ENCODE measurements around the gene SSH2.
"Not testable (repeated sequence)": the region's sequence is repeated elsewhere in the genome, so short reads cannot be mapped to it uniquely, and the experiment has no call there.

The SSH2 gene

GRCh38 chr17:29862951-29863350, 67.1 kb downstream of the SSH2 start:
- no peak overlapping the region for H3K23ac ChIP-seq (ENCODE audit: low read depth, low read length, poor library complexity)
- H4K8ac ChIP-seq (ENCODE audit: low read depth, low read length): no peak overlapping the region
- H3K4ac ChIP-seq (ENCODE audit: low read length): no peak overlapping the region
- no peak for DNase-seq (ENCODE audit: low spot score)
- no peak overlapping the region for H3K18ac ChIP-seq (ENCODE audit: low read length)
- H2AK5ac ChIP-seq (ENCODE audit: low read depth, low read length): no peak overlapping the region
- peaks cover 0 to 1% of the 10 kb centered on the region in 2 donors for H3K4me1 ChIP-seq (ENCODE audit: control insufficient read depth in 2 of 2, insufficient read depth in 1 of 2, low read depth in 1 of 2, low read length in 2 of 2)
- no peak overlapping the region for H2AFZ ChIP-seq (ENCODE audit: low read length)
- H3K9ac ChIP-seq (ENCODE audit: low read depth, low read length, poor library complexity): no peak overlapping the region
- H2BK5ac ChIP-seq (ENCODE audit: low read length): no peak overlapping the region
- H3K4me3 ChIP-seq (ENCODE audit: low read length in 2 of 2): no peak overlapping the region
- no peak overlapping the region for H2BK15ac ChIP-seq (ENCODE audit: low read length)
- no peak overlapping the region for H3K27ac ChIP-seq (replicated peaks; ENCODE audit: low read length)
- no peak overlapping the region for H3K4me2 ChIP-seq (ENCODE audit: insufficient read depth, low read length, poor library complexity, severe bottlenecking)
- no peak overlapping the region for H3K14ac ChIP-seq (ENCODE audit: low read length)
- H2BK12ac ChIP-seq (ENCODE audit: low read length): no peak overlapping the region
- H3K36me3 ChIP-seq (replicated peaks in 1 of 2; ENCODE audit: control insufficient read depth in 2 of 2, insufficient read depth in 2 of 2, low read length in 2 of 2): no peaks in the 10 kb centered on the region
- H3K27me3 ChIP-seq (ENCODE audit: control insufficient read depth in 3 of 3, insufficient read depth in 3 of 3, low read depth in 1 of 3, low read length in 3 of 3): no peaks in the 10 kb centered on the region
- H3K9me3 ChIP-seq (replicated peaks in 1 of 2; ENCODE audit: control insufficient read depth in 2 of 2, insufficient read depth in 1 of 2, low read depth in 1 of 2, low read length in 2 of 2): no peaks in the 10 kb centered on the region
- H2BK120ac ChIP-seq (ENCODE audit: low read depth, low read length): no peak overlapping the region
- no peaks in the 10 kb centered on the region for H3K79me1 ChIP-seq (ENCODE audit: low read depth, low read length)
- no peak overlapping the region for H4K91ac ChIP-seq (ENCODE audit: low read depth, low read length, poor library complexity)

DNA sequence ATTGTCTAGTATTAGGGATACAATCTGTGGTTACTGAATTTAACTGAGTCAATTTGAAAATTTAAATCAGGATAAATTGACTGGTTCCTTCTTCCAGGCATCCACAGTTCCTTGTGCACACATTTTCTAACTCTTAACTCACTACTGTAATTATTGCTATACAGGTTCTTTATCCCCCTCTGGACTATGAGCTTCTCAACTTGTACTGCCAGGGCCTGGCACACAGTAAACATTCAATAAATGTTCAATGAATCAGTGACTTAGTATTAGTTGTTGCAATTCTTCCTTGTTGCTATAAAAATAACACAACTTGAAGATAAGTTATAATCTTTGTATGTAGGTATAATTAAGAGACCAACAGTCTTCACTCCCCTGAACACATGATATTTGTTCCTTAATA, 67.9 kb downstream of the SSH2 start:
- Histone ChIP-seq H2BK12ac (ENCODE audit: low read length) (no peak overlapping the region), H2AFZ (ENCODE audit: low read length) (no peak overlapping the region), H2AK5ac (ENCODE audit: low read depth, low read length) (no peak overlapping the region), H3K27ac (replicated peaks; ENCODE audit: low read length) (no peak overlapping the region), H3K4me2 (ENCODE audit: insufficient read depth, low read length, poor library complexity, severe bottlenecking) (no peak overlapping the region), H3K14ac (ENCODE audit: low read length) (no peak overlapping the region), H2BK5ac (ENCODE audit: low read length) (no peak overlapping the region), H3K9me3 (replicated peaks in 1 of 2; ENCODE audit: control insufficient read depth in 2 of 2, insufficient read depth in 1 of 2, low read depth in 1 of 2, low read length in 2 of 2) (no peaks in the 10 kb centered on the region), H3K4ac (ENCODE audit: low read length) (no peak overlapping the region), H2BK120ac (ENCODE audit: low read depth, low read length) (no peak overlapping the region), H3K4me1 (ENCODE audit: control insufficient read depth in 2 of 2, insufficient read depth in 1 of 2, low read depth in 1 of 2, low read length in 2 of 2) (peaks cover 0 to 1% of the 10 kb centered on the region in 2 donors), H4K8ac (ENCODE audit: low read depth, low read length) (no peak overlapping the region), H3K4me3 (ENCODE audit: low read length in 2 of 2) (no peak overlapping the region), H3K36me3 (replicated peaks in 1 of 2; ENCODE audit: control insufficient read depth in 2 of 2, insufficient read depth in 2 of 2, low read length in 2 of 2) (no peaks in the 10 kb centered on the region), H3K27me3 (ENCODE audit: control insufficient read depth in 3 of 3, insufficient read depth in 3 of 3, low read depth in 1 of 3, low read length in 3 of 3) (no peaks in the 10 kb centered on the region), H3K9ac (ENCODE audit: low read depth, low read length, poor library complexity) (no peak overlapping the region), H4K91ac (ENCODE audit: low read depth, low read length, poor library complexity) (no peak overlapping the region), H2BK15ac (ENCODE audit: low read length) (no peak overlapping the region), H3K18ac (ENCODE audit: low read length) (no peak overlapping the region), H3K79me1 (ENCODE audit: low read depth, low read length) (no peaks in the 10 kb centered on the region), H3K23ac (ENCODE audit: low read depth, low read length, poor library complexity) (no peak overlapping the region)
- no peak for DNase-seq (ENCODE audit: low spot score)

- H3K27ac ChIP-seq (replicated peaks; ENCODE audit: low read length); DNase-seq (ENCODE audit: low spot score); H3K9ac ChIP-seq (ENCODE audit: low read depth, low read length, poor library complexity); H3K23ac ChIP-seq (ENCODE audit: low read depth, low read length, poor library complexity); H3K9me3 ChIP-seq (replicated peaks in 1 of 2; ENCODE audit: control insufficient read depth in 2 of 2, insufficient read depth in 1 of 2, low read depth in 1 of 2, low read length in 2 of 2); H3K27me3 ChIP-seq (ENCODE audit: control insufficient read depth in 3 of 3, insufficient read depth in 3 of 3, low read depth in 1 of 3, low read length in 3 of 3); H3K79me1 ChIP-seq (ENCODE audit: low read depth, low read length); H3K4me1 ChIP-seq (ENCODE audit: control insufficient read depth in 2 of 2, insufficient read depth in 1 of 2, low read depth in 1 of 2, low read length in 2 of 2); H3K4me3 ChIP-seq (ENCODE audit: low read length in 2 of 2); H2AFZ ChIP-seq (ENCODE audit: low read length); H4K91ac ChIP-seq (ENCODE audit: low read depth, low read length, poor library complexity); H4K8ac ChIP-seq (ENCODE audit: low read depth, low read length); H3K4ac ChIP-seq (ENCODE audit: low read length); H3K36me3 ChIP-seq (replicated peaks in 1 of 2; ENCODE audit: control insufficient read depth in 2 of 2, insufficient read depth in 2 of 2, low read length in 2 of 2); H2BK120ac ChIP-seq (ENCODE audit: low read depth, low read length); H2BK5ac ChIP-seq (ENCODE audit: low read length); H3K18ac ChIP-seq (ENCODE audit: low read length); H2AK5ac ChIP-seq (ENCODE audit: low read depth, low read length); H2BK15ac ChIP-seq (ENCODE audit: low read length); H2BK12ac ChIP-seq (ENCODE audit: low read length); H3K4me2 ChIP-seq (ENCODE audit: insufficient read depth, low read length, poor library complexity, severe bottlenecking); H3K14ac ChIP-seq (ENCODE audit: low read length): not testable (repeated sequence)
- WGBS, 2 donors (ENCODE audit: extremely low coverage in 2 of 2, insufficient read length in 2 of 2, insufficient replicate concordance in 1 of 2): no CpG with 5 or more reads among the region's 4 CpGs
Measured at GRCh38 chr17:29859445-29859844, 70.6 kb downstream of the SSH2 start.

GRCh38 chr17:29857823-29858222, 72.2 kb downstream of the SSH2 start:
- Histone ChIP-seq H4K91ac (ENCODE audit: low read depth, low read length, poor library complexity) (no peak overlapping the region), H2BK12ac (ENCODE audit: low read length) (no peak overlapping the region), H3K27me3 (ENCODE audit: control insufficient read depth in 3 of 3, insufficient read depth in 3 of 3, low read depth in 1 of 3, low read length in 3 of 3) (no peaks in the 10 kb centered on the region), H3K4me2 (ENCODE audit: insufficient read depth, low read length, poor library complexity, severe bottlenecking) (no peak overlapping the region), H2AK5ac (ENCODE audit: low read depth, low read length) (no peak overlapping the region), H3K36me3 (replicated peaks in 1 of 2; ENCODE audit: control insufficient read depth in 2 of 2, insufficient read depth in 2 of 2, low read length in 2 of 2) (no peaks in the 10 kb centered on the region), H3K18ac (ENCODE audit: low read length) (no peak overlapping the region), H2BK15ac (ENCODE audit: low read length) (no peak overlapping the region), H3K4me1 (ENCODE audit: control insufficient read depth in 2 of 2, insufficient read depth in 1 of 2, low read depth in 1 of 2, low read length in 2 of 2) (no peaks in the 10 kb centered on the region), H3K4me3 (ENCODE audit: low read length in 2 of 2) (no peak overlapping the region), H3K9ac (ENCODE audit: low read depth, low read length, poor library complexity) (no peak overlapping the region), H3K27ac (replicated peaks; ENCODE audit: low read length) (no peak overlapping the region), H3K23ac (ENCODE audit: low read depth, low read length, poor library complexity) (no peak overlapping the region), H2AFZ (ENCODE audit: low read length) (no peak overlapping the region), H3K79me1 (ENCODE audit: low read depth, low read length) (no peaks in the 10 kb centered on the region), H4K8ac (ENCODE audit: low read depth, low read length) (no peak overlapping the region), H2BK5ac (ENCODE audit: low read length) (no peak overlapping the region), H3K4ac (ENCODE audit: low read length) (no peak overlapping the region), H2BK120ac (ENCODE audit: low read depth, low read length) (no peak overlapping the region), H3K14ac (ENCODE audit: low read length) (no peak overlapping the region), H3K9me3 (replicated peaks in 1 of 2; ENCODE audit: control insufficient read depth in 2 of 2, insufficient read depth in 1 of 2, low read depth in 1 of 2, low read length in 2 of 2) (no peaks in the 10 kb centered on the region)
- DNase-seq (ENCODE audit: low spot score): no peak
